ENCODE measurements around the gene CST9.

Gene CST9

DNA sequence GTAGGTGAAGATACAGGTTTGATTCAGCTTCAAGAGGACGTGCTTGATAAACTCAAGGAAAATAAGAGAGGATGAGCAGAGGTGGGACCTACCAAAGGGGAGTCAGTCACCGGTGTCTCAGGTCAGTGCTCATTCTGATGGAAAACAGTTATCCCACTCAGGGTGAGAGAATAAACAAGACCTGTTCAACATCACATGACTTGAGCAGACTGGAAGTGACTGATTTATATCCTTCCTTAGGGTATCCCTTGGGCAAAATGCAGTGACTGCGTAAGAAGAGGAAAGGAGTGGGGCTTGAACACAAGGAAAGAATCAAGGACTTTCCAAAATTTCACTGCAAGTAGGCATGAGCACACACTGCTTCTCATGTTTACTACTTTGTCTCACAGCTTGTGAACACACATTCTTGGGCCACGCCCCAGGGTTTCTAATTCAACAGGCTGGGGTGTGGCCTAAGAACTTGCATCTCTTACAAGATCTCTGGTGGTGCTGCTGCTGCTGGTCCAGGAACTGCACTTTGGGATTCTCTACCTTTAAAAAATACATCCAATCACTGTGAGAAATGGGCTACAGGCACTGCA lies 20.4 kb upstream of the CST9 start:
- H2AFZ ChIP-seq (ENCODE audit: low read length), result no peak overlapping the region
- H3K79me2 ChIP-seq (ENCODE audit: insufficient read depth, low read length), result no peaks in the 10 kb centered on the region
- no peaks in the 10 kb centered on the region for H3K27me3 ChIP-seq (ENCODE audit: insufficient read depth, low read length)
- no peaks in the 10 kb centered on the region for H4K20me1 ChIP-seq (ENCODE audit: insufficient read depth, low read length)
- H3K9me2 ChIP-seq (ENCODE audit: low read depth, low read length), result no peaks in the 10 kb centered on the region
- H3K9ac ChIP-seq (ENCODE audit: low read length), result no peak overlapping the region
- no peak overlapping the region for H3K4me3 ChIP-seq (ENCODE audit: low read depth, low read length, poor library complexity, severe bottlenecking)
- no peaks in the 10 kb centered on the region for H3K4me1 ChIP-seq (ENCODE audit: insufficient read depth, low read length, severe bottlenecking)
- H3K9me3 ChIP-seq (ENCODE audit: low read length), result no peaks in the 10 kb centered on the region
- no peaks in the 10 kb centered on the region for H3F3A ChIP-seq (ENCODE audit: insufficient read depth, low read length)
- TF ChIP-seq, protein P1, sequence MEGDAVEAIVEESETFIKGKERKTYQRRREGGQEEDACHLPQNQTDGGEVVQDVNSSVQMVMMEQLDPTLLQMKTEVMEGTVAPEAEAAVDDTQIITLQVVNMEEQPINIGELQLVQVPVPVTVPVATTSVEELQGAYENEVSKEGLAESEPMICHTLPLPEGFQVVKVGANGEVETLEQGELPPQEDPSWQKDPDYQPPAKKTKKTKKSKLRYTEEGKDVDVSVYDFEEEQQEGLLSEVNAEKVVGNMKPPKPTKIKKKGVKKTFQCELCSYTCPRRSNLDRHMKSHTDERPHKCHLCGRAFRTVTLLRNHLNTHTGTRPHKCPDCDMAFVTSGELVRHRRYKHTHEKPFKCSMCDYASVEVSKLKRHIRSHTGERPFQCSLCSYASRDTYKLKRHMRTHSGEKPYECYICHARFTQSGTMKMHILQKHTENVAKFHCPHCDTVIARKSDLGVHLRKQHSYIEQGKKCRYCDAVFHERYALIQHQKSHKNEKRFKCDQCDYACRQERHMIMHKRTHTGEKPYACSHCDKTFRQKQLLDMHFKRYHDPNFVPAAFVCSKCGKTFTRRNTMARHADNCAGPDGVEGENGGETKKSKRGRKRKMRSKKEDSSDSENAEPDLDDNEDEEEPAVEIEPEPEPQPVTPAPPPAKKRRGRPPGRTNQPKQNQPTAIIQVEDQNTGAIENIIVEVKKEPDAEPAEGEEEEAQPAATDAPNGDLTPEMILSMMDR (IDR thresholded peaks at IDR 0.05; ENCODE audit: low read length), result no peak
- no peak for TF ChIP-seq EZH2 (IDR thresholded peaks at IDR 0.05; ENCODE audit: borderline replicate concordance, low read length)
- H3K4me2 ChIP-seq (ENCODE audit: low read length), result no peak overlapping the region
- no peak overlapping the region for H3K27ac ChIP-seq (ENCODE audit: low read depth, low read length, poor library complexity, severe bottlenecking)
- H3K36me3 ChIP-seq (ENCODE audit: insufficient read depth, low read length), result no peaks in the 10 kb centered on the region

DNA sequence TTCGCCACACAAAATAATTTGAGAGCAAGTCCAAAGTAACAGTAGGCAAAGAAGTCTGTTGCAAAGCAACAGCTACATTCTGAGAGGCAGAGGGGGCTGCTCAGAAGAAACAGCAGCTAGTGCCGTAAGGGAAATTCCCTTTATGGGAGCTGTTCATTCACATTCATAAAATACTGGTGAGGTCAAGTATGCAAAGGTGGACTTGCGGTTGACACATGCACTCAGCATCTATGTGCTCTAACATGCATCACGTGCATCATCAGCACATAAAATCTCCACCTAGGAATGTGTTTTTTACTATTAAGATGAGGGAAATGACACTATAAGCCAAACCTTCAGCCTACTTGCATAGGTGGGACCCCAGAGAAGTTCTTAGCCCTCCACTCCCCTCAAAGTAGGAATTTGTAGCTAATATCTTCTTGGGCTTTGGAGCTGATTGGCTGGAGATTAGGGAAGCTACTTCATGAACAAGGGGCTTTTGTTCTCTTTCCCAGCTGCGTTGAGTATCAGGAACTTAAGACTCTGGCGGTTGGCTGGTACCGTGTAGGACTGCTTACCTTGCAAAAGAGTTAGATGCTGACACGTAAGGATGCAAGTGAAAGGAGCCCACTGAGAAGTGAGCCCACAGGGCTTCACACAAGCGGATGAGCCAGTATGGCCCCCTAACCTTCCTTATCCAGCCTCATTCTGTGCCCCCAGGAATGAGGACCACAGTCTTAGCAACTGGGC lies 19.7 kb upstream of the CST9 start:
- no peak overlapping the region for H3K4me3 ChIP-seq (ENCODE audit: low read depth, low read length, poor library complexity, severe bottlenecking)
- H4K20me1 ChIP-seq (ENCODE audit: insufficient read depth, low read length), result no peaks in the 10 kb centered on the region
- H3K27me3 ChIP-seq (ENCODE audit: insufficient read depth, low read length), result no peaks in the 10 kb centered on the region
- H2AFZ ChIP-seq (ENCODE audit: low read length), result no peak overlapping the region
- TF ChIP-seq, protein P1 (IDR thresholded peaks at IDR 0.05; ENCODE audit: low read length), result no peak
- TF ChIP-seq EZH2 (IDR thresholded peaks at IDR 0.05; ENCODE audit: borderline replicate concordance, low read length), result no peak
- H3K9ac ChIP-seq (ENCODE audit: low read length), result no peak overlapping the region
- no peak overlapping the region for H3K27ac ChIP-seq (ENCODE audit: low read depth, low read length, poor library complexity, severe bottlenecking)
- no peaks in the 10 kb centered on the region for H3K9me3 ChIP-seq (ENCODE audit: low read length)
- no peaks in the 10 kb centered on the region for H3K4me1 ChIP-seq (ENCODE audit: insufficient read depth, low read length, severe bottlenecking)
- H3K9me2 ChIP-seq (ENCODE audit: low read depth, low read length), result no peaks in the 10 kb centered on the region
- no peaks in the 10 kb centered on the region for H3K79me2 ChIP-seq (ENCODE audit: insufficient read depth, low read length)
- no peak overlapping the region for H3K4me2 ChIP-seq (ENCODE audit: low read length)
- H3F3A ChIP-seq (ENCODE audit: insufficient read depth, low read length), result no peaks in the 10 kb centered on the region
- no peaks in the 10 kb centered on the region for H3K36me3 ChIP-seq (ENCODE audit: insufficient read depth, low read length)

DNA sequence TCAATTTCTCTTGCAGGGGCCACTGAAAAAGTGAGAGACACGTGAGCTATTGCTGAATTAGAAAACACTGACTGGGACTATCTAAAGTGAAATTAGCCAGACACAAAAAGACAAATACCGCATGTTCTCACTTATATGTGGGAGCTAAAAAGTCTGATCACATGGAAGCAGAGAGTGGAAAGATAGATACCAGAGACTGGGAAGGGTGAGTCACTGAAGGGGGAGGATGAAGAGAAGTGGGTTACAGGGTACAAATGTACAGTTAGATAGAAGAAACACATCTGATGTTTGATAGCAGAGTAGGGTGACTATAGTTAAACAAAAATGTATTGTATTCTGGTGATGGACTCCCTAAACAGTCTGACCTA lies 18.6 kb upstream of the CST9 start:
- Histone ChIP-seq H3K9ac (ENCODE audit: low read length) (no peak overlapping the region), H3K4me1 (ENCODE audit: insufficient read depth, low read length, severe bottlenecking) (no peaks in the 10 kb centered on the region), H4K20me1 (ENCODE audit: insufficient read depth, low read length) (no peaks in the 10 kb centered on the region), H3F3A (ENCODE audit: insufficient read depth, low read length) (no peaks in the 10 kb centered on the region), H3K9me2 (ENCODE audit: low read depth, low read length) (no peaks in the 10 kb centered on the region), H3K4me2 (ENCODE audit: low read length) (no peak overlapping the region), H3K9me3 (ENCODE audit: low read length) (no peaks in the 10 kb centered on the region), H3K27me3 (ENCODE audit: insufficient read depth, low read length) (no peaks in the 10 kb centered on the region), H3K27ac (ENCODE audit: low read depth, low read length, poor library complexity, severe bottlenecking) (no peak overlapping the region), H3K4me3 (ENCODE audit: low read depth, low read length, poor library complexity, severe bottlenecking) (no peak overlapping the region), H3K36me3 (ENCODE audit: insufficient read depth, low read length) (no peaks in the 10 kb centered on the region), H2AFZ (ENCODE audit: low read length) (no peak overlapping the region), H3K79me2 (ENCODE audit: insufficient read depth, low read length) (no peaks in the 10 kb centered on the region)
- TF ChIP-seq EZH2 (IDR thresholded peaks at IDR 0.05; ENCODE audit: borderline replicate concordance, low read length), result no peak

Data from OCI-LY1 (cell line).